ENCODE results near the gene PRICKLE2.

The PRICKLE2 gene

DNA sequence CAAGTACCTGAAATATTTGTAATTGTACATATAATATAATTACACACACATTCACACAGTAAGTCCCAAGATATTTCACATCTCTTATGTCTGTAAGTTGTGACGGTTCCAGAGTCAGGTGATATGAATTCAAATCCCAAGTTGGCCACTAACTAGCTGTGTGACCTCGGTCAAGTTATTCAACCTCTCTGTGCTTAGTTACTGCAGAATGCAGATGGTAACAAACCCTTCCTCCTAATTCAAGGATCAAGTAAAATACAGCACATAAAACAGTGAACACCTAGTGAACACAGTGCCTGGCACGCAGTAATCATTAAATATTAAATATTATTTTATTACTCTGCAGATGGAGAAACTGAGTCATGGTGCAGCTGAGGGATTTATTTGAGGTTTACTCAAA, 6.9 kb downstream of the PRICKLE2 start:
- no peak for DNase-seq

DNA sequence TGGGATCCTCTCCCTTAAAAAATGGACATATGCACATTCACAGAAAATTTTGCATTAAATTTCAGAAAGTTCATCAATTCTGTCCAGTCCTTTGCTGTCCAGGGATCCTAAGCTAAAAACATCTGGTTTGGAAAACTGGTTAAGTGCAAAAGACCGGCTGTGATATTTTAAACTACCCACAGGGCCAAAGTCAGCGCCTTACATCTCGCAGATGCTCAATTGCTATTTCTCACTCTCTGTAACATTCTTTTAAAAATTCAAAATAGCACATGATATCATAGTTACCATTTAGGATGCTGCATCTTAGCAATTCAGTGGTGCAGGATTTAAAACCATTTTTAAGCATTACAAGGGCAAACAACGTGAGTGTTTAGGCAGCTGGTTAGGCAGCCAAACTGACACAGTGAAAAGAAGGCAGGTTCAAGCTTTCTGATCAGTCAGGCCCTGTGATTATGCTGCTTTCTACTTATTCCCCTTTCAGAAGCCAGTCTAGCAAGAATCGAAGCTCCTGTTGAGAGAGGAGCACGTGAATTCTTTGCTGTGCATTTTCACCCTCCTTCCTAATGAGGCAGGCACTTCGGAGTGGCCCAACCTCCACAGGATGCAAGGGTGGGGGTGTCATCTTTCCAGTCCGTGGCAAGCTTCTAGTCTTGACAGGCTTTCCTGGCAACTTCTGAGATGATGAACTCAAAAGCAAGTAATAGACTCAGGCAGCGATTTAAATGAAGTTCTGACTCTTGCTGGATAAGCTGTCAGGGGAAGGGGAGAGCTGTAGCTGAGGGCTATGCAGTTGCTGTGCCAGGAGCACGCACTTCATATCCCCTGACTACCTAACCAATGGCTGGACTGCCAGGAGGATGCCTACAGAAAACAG, 8.8 kb downstream of the PRICKLE2 start:
- DNase-seq, result no peak

DNA sequence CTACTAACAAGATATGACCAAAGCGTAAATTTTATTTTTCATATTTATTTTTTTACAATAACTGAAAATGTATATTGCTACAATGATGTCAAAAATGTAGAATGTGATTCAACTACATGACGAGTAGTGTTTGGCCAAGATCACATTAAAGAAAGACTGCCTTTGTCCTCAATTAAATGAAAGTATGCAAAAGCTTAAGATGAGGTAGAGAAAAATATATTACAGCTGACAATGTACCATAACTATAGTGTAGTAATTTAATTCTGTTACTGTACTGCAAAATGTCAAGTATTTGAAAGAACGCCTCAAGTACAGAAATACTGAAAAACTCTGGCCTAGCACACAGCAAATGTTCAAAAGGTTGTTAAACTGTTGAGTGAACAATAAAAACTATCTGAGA, 9.7 kb downstream of the PRICKLE2 start:
- no peak for DNase-seq

DNA sequence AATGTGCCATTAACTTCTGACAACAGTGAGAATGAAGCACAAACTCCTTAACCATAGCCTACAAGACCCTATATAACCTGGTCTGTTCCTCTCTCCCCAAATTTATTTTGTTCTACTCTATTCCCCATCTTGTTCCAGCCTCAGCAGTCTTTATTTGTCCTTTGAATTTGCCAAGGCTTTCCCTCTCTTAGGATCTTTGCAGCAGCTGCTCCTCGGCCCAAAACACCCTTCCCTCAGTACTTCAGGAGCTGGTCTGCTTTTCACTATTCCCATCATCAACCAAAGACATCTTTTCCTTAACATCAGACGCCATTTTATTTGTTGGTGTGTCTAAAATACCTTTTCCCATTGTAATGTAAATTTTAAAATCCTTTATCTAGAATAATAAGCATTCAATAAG, 10.2 kb downstream of the PRICKLE2 start:
- no peak for DNase-seq

DNA sequence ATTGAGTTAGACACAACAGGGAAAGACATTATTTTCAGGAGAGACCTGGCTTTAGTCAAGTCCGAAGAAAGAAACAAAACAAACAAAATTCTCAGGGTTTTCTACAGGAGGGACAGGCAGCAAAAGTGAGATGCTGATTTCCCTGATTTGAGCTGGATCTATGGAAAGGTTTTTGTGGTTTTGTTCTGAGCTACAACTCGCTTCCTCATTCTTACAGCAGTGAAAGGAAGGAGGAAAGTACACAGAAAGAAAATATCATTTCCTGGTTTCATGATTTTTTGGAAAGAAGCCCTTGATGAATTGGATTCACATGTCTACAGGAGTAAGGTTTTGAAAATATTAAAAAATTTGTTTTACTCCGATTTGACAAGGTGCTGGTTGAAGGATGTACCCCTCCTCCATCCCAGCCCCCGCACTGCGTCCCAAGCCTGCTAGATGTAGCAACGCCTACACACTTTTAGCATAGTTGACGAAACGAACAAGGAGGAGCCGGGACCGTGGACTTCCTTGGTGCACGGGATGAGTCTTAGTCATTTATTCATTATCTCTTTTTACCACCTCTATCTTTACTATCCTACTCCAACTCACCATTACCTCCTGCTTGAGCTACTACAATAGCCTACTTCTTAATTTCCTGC, 10.8 kb downstream of the PRICKLE2 start:
- DNase-seq, result no peak

DNA sequence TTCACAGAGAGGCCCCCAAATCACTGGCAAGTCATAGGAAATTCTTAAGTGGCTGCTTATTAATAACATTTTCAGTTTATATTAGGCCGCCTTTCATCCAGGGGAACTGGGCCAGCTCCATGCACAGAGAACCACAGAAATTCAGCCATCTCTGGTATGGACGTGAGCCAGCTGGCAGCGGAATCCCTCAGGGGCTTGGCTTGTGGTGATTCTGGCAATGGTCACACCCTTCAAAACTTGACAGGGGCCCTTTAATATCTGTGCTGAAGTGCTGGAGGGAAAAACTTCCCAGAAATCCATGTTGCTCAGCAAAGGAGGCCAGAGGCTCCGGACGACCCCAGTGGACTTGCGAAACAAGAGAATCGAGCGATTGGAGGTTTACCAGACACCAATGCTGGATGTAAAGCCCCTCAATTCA, 11.3 kb downstream of the PRICKLE2 start:
- no peak for DNase-seq

DNA sequence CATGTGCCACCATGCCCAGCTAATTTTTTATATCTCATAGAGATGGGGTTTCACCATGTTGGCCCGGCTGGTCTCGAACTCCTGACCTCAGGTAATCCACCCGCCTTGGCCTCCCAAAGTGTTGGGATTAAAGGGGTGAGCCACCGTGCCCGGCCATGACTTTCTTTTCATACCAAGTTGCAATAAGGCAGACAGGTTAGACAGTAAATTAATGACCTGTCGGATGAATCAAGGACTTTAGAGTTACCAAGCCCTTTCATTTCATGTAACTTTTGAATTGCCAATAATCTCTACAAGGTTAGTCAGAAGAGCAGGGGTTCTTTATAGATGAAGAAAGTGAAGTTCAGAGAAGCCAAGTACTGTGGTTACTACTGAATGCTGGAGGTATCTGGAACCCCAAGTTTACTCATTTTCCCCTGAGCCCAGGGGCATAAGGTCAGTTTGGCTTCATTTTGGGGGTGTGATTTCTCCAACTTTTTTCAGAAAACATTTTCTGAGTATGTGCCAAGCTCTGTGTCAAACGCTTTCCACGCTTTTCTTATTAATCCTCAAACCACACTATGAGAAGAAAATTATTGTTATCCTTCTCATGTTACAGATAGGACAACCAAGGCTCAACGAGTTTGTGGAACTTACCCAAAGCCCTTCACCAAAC, 11.9 kb downstream of the PRICKLE2 start:
- DNase-seq, result no peak

DNA sequence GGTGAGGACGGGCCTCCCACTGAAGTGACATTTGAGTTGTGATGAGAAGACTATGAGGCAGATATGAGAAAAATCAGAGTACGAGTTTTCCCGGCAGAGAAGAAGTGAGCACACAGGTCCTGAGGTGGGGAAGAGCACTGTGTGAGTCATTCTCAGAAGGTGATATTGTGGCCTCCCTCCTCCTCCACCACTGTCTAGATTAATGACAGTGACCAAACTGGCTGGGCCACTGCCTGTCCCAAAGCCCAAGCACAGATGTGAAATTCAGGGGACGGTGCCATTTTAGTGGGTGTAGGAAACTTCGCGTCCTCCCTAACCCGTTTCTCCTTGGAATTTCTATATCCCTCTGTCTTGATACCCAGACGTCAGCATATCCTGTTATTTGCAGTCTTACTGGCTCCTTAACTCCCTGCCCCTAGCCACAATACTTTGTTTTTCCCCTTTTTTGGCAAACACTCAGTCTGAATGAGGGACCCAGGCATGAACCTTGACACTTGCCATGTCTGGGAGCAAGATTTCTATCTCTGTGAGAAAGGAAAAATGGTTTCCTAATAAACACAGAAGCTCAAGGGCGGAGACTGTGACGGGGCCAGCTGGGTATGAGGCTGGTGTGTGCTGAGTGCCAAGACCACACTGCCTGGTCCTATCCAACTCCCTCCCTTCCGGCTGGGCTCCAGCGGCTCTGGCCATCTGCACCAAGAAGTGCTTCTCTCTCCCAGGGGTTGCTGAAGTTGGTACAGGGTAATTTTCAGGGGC, 15.2 kb downstream of the PRICKLE2 start:
- DNase-seq, result no peak

DNA sequence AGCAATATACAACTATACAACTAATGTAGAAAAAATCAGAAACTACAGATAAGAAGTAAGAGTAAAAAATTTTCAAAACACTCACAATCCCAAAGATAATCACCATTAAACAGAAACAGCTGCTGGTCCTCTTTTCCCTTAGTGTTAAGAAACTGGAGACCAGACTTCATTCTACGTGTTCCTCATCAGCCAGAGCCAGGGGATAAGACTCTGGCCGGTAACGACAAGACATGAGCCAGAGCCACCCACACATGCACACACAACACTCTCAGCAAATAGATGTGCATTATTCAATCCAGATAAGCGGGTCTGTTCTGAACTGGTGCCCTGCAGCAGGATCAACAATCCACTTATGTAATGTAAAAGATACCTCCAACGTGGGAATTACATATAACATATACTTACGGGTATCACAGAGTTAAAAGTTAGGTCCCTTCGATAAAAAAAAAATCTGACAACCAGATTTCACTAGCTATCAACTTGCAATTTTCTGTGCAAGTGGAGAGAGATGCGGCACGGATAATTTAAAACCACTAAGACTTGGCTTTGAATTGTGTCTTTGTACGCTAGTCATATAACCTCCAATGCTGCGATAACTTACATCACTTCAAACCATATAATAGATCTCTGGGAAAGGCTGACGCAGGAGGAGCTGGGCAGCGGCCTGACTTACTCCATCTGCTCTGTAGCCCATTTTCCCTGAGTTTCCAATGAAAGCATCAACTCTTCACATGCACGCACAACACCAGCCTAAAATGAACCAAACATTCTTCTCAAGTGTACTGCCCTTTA, 17.8 kb downstream of the PRICKLE2 start:
- no peak for DNase-seq

DNA sequence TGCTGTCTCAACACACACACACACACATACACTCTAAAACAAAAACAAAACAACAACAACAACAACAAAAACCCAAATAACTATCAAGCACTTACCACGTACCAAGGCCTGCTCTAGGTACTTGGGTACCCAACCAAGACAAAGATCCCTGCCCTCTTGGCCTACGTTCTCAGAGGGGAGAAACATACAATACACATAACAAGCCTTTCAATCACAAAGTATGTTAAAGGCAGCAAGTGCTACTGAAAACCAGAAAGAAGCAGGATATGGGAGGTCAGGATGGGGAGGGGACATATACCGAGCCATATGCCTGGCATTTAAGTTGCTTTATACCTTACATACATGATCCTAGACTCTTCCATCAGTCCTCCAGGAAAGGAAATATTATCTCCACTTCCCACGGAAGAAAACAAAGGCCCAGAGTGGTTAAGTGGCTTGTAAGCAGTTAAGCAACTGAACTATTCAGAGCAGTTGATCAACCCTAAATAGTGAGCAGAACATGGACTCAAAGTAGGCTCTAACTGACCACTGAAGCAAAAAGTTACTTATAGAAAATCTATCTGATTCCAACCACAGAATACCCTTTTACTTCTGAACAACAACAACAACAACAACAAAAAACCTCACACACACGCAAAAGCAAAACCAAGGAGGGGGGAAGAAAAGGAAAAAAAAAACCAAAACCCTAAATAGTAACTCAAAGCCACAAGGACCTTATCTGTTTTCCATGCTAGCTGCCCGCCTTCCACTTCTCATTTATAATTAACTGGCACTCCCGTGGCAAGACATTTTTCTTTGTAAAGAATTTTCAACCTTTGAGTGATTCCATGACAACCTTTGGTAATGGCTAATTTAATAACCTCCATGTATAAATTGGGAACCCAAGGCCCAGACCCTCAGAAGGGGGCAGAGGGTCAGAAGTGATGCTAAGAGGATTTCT, 21.0 kb downstream of the PRICKLE2 start:
- DNase-seq, result no peak

DNA sequence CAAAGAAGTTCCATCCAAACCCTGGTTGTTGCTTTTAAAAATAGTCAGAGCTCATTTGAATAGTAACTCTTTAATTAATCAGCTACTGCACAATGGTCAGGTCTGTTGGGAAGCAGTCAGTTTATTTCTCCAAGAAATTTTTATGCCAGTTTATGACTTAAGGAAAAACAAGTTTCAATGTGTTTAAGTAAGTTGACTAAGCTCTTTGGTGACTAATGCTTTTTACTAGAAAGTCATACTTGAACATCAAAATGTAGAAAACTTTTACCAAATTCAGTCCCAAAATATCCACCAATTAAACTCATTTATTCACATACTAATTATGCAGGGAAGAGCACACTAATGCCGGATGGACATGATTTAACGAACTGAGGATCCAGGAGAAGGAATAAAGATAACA, 22.1 kb downstream of the PRICKLE2 start:
- DNase-seq, result no peak

DNA sequence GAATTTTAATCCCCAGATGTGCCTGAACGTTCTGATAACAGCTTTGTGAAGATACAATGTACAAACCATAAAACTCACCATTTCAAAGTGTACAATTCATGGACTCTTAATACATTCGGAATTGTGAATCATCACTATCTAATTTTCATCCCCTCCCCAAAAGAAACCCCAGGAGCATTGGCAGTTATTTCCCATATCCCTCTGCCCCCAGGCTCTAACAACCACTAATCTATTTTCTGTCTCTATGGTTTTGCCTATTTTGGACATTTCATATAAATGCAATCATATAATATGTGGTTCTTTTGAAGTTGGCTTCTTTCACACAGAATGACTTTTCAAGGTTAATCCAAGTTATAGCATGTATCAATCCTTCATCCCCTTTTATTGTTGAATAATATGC, 25.3 kb downstream of the PRICKLE2 start:
- DNase-seq, result peak; percentile 31

DNA sequence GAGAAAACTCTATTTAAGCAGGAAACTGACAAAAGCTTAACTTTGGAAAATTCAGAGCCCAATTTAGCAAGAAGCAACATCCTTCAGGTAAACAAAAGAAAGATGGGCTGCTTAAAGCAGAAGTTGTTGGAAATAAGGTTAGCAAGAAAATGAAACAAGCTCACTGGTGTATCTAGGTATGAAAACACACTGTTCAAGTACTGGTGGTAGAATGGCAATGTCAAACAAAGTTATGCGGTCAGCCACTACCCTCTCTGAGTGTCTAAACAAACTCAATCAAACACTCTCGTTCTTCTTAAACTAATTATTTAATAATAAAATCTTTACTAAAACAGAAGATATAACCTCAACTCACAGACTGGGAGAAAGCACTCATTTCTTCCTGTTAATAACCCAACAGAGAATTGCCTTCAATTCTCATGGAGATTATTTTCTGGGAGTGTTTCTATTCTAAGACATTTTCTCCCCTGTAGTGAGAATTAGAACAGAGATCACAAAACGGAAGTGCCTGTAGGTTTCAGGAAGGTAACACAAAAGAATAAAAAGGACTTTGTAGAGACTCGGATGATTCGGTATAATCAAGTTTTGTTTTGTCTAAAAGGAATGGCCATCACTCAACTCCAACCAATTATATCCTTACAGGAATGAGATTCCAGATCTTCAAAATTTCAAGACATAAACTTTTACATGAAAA, 28.9 kb downstream of the PRICKLE2 start:
- DNase-seq, result no peak

DNA sequence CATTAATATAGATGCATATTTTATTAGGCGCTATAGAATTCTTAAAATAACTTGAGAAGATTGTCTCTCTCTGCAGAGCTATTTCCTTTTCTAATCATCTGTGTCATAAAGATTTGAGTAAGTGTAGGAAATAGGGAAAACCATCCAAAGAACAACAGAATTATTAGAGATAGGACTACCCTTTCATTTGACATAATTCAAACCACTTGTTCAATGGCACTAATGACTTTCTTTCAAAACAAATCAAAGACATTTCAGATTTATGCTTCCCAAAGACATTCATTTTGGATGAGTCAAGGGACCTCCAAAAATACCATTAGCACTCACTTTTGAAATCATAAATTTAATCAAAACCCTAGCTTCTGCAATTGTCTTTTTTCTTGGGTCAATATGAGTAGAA, 29.5 kb downstream of the PRICKLE2 start:
- no peak for DNase-seq

DNA sequence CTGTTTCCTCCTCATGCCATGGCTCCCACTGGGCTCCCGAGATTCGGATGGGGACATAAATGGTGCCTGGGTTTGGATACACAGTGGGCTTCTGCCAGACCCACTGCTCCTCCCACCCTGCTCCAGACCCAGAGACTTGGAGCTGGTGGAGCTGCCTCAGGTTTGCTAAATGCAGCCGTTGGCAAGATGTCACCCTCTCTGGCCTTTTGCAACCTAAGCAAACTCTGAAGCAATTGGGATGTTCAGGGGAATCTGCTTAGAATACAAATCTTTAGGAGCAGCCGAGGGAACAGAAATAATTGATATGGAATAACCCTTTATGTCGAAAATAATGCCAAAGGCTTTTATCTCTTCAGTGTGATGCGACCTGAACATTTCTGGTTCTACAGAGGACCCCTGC, 33.4 kb downstream of the PRICKLE2 start:
- DNase-seq, result no peak

DNA sequence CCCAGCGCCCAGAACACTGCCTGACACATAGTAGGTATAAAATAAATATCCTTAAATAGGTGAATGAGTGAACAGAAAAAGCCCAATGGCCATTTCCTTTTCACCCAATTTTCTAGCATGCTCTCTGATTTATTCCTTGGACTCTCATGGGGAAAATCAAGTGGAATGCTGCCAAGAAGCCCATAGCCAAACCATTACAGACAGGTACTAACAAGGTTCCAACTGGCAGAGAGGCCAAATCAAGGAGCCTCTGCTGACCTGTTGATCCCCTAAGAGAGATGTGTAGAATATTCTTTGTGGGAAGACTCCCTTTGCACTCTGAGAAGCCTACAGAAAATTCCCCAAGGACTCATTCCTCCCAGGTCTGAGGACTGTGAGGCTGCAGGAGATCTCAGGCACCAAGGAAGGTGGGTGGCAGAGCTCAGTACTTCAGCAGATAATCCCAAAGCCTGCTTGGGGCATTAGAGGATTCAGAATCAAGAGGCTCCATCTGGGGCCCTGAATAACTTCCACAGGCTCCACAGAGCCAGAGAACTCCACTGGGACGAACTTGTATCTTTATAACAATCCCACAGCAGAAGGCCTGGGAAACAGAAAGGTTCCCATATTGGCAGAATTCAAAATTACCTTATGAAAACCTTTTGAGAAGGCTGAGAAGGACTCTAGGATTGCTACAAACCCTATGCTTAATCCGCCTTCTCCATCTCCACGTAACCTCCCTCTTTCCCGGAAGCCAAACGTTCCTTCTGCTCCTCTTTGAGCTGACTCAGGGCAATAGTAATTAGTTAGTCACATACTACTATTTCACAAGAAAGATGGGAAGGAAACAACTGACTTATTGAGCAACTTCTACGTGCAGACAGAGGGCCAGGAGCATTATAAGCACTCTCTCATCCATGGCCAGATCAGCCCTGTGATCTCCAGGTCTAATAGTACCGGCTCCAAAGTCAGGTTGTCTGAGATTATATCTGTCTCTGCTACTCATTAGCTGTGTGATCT, 34.5 kb downstream of the PRICKLE2 start:
- peak; percentile 19 for DNase-seq

DNA sequence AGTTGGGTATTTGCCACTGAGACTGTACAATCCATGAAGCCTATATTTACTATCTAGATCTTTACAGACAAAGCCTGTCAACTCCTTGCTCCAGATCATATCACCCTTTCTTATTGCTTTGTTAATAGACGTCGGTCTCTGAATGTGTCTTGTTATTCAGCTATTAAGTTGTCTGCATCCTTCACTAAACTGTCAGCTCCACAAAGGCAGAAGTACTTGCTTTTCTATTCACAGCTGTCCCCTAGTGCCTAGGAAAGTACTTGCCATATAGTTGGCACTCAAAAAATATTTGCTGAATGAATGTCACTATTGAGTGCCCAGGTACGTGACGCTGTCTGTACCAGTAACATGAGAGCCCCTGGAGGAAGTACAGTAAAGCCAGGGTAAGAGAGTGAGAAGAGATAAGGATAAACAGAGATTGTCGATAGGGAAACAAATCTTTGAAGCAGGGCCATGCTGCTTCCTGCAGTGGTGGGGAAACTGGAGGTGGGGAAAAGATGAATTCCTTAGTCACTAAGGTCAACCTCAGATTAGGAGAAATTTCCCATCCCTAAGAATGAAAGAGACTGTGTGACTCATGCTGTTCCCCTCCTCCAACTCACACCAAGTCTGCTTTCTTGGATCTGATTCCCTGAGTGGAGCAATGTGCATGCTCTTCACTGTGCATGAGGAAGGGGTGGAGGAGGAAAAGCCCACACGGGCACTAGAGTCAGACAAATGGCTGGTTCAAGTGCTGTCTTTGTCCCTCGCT, 36.3 kb downstream of the PRICKLE2 start:
- DNase-seq, result peak; percentile 25
